Measurements from ENCODE around the gene SHISA6. TPM values are rescaled to one million over a fixed set of nuclear protein-coding genes. Genes with fewer than 3 reads are reported as not detected.

The SHISA6 gene
- polyA plus RNA-seq, 1 of the 3 experiments (the other 2 are of a cell fraction), result not detected

GRCh38 chr17:11458279-11458678 lies 217.3 kb downstream of the SHISA6 start:
- H2AFZ ChIP-seq (ENCODE audit: low read depth), result no peak overlapping the region
- no peaks in the 10 kb centered on the region for H3K9me3 ChIP-seq
- H4K20me1 ChIP-seq (ENCODE audit: insufficient read depth), result no peaks in the 10 kb centered on the region
- TF ChIP-seq MEF2A (IDR thresholded peaks at IDR 0.05; ENCODE audit: borderline replicate concordance, low read depth) (no peak), RFX5 (IDR thresholded peaks at IDR 0.05; ENCODE audit: low read length) (no peak), RCOR1 (IDR thresholded peaks at IDR 0.05; ENCODE audit: low read length) (no peak), EP300 (IDR thresholded peaks at IDR 0.05; ENCODE audit: borderline replicate concordance in 1 of 2, low read depth in 1 of 2, low read length in 1 of 2) (no peak), FOXM1 (IDR thresholded peaks at IDR 0.05; ENCODE audit: low read depth) (no peak), FOSL2 (IDR thresholded peaks at IDR 0.05; ENCODE audit: borderline replicate concordance, low read depth) (no peak), RAD21 (IDR thresholded peaks at IDR 0.05; ENCODE audit: low read length) (no peak), GABPA (IDR thresholded peaks at IDR 0.05; ENCODE audit: low read depth) (no peak), CTCF (IDR thresholded peaks at IDR 0.05) (no peak)
- TF ChIP-seq, protein P1, sequence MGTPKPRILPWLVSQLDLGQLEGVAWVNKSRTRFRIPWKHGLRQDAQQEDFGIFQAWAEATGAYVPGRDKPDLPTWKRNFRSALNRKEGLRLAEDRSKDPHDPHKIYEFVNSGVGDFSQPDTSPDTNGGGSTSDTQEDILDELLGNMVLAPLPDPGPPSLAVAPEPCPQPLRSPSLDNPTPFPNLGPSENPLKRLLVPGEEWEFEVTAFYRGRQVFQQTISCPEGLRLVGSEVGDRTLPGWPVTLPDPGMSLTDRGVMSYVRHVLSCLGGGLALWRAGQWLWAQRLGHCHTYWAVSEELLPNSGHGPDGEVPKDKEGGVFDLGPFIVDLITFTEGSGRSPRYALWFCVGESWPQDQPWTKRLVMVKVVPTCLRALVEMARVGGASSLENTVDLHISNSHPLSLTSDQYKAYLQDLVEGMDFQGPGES (IDR thresholded peaks at IDR 0.05; ENCODE audit: low read depth, low read length), result no peak
- H3K27ac ChIP-seq (ENCODE audit: low read depth in 2 of 2, low read length in 1 of 2), result no peak overlapping the region
- H3K9ac ChIP-seq, result no peak overlapping the region
- POLR2A ChIA-PET, result no interaction called here
- no peaks in the 10 kb centered on the region for H3F3A ChIP-seq (replicated peaks; ENCODE audit: insufficient read depth)
- 75% methylated on average over 4 of the region's 4 CpGs for WGBS (ENCODE audit: low lambda C conversion rate)
- CTCF ChIA-PET, result no interaction called here
- DNase-seq, result no peak
- H3K9me2 ChIP-seq, result no peaks in the 10 kb centered on the region
- H3K4me3 ChIP-seq (ENCODE audit: low read depth in 2 of 2, low read length in 1 of 2), result no peak overlapping the region
- H3K36me3 ChIP-seq (replicated peaks in 1 of 2; ENCODE audit: control insufficient read depth in 1 of 2, insufficient read depth in 2 of 2, low read length in 1 of 2), result no peaks in the 10 kb centered on the region
- H3K27me3 ChIP-seq (ENCODE audit: insufficient read depth), result no peaks in the 10 kb centered on the region
- H3K4me1 ChIP-seq (ENCODE audit: control insufficient read depth in 1 of 2, insufficient read depth in 2 of 2, low read depth in 1 of 2, low read length in 1 of 2), result no peaks in the 10 kb centered on the region
- H3K4me2 ChIP-seq, result no peak overlapping the region
- H3K79me2 ChIP-seq (ENCODE audit: insufficient read depth), result no peaks in the 10 kb centered on the region

DNA sequence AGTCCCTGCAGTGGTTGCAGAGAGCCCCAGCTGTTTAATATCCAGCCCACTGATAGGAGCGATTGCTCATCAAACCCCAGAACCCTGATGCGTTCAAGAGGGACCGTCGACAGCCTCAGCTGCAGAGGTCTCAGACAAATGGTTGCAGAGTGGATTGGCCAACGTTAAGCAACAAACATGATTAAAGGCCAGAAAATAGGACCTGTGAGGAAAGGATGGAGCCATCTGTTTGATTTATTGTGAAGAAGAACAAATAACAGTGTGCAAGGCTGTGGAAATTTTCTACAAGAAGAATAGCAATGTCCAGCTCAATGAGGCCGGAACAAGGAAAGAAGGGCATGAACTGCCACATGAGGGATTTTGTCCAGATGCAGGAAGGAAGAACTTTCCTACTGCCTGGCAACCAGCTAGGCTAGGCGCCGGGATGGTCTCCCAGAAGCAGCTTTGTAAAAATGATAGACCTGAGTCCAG lies 218.9 kb downstream of the SHISA6 start:
- H3K4me2 ChIP-seq, result no peak overlapping the region
- no peaks in the 10 kb centered on the region for H3K9me3 ChIP-seq
- no peaks in the 10 kb centered on the region for H3F3A ChIP-seq (replicated peaks; ENCODE audit: insufficient read depth)
- no peak overlapping the region for H3K9ac ChIP-seq
- ChIA-PET CTCF (interaction anchor here (0.7 kb wide), 1 partner anchor 36 kb away, joined by 3 read pairs; no protein-coding TSS in a partner anchor), POLR2A (no interaction called here)
- H3K4me1 ChIP-seq (ENCODE audit: control insufficient read depth in 1 of 2, insufficient read depth in 2 of 2, low read depth in 1 of 2, low read length in 1 of 2), result no peaks in the 10 kb centered on the region
- H4K20me1 ChIP-seq (ENCODE audit: insufficient read depth), result no peaks in the 10 kb centered on the region
- no peak overlapping the region for H3K27ac ChIP-seq (ENCODE audit: low read depth in 2 of 2, low read length in 1 of 2)
- H3K27me3 ChIP-seq (ENCODE audit: insufficient read depth), result no peaks in the 10 kb centered on the region
- no peaks in the 10 kb centered on the region for H3K36me3 ChIP-seq (replicated peaks in 1 of 2; ENCODE audit: control insufficient read depth in 1 of 2, insufficient read depth in 2 of 2, low read length in 1 of 2)
- no peaks in the 10 kb centered on the region for H3K9me2 ChIP-seq
- 30% methylated on average over 8 of the region's 8 CpGs for WGBS (ENCODE audit: low lambda C conversion rate)
- no peak overlapping the region for H3K4me3 ChIP-seq (ENCODE audit: low read depth in 2 of 2, low read length in 1 of 2)
- DNase-seq, result no peak
- H3K79me2 ChIP-seq (ENCODE audit: insufficient read depth), result no peaks in the 10 kb centered on the region
- H2AFZ ChIP-seq (ENCODE audit: low read depth), result no peak overlapping the region
- TF ChIP-seq CHD2 (IDR thresholded peaks at IDR 0.05; ENCODE audit: low read length, partially characterized antibody) (no peak), RCOR1 (IDR thresholded peaks at IDR 0.05; ENCODE audit: low read length) (no peak), GATA2 (CRISPR knock-in tag; IDR thresholded peaks at IDR 0.05) (no peak), YY1 (IDR thresholded peaks at IDR 0.05; ENCODE audit: low read depth) (no peak), ELF1 (IDR thresholded peaks at IDR 0.05) (no peak), FOXJ3 (CRISPR knock-in tag; IDR thresholded peaks at IDR 0.05) (no peak), TAF1 (IDR thresholded peaks at IDR 0.05; ENCODE audit: borderline replicate concordance, low read depth, low read length) (no peak), TCF12 (IDR thresholded peaks at IDR 0.05) (no peak), MEF2A (IDR thresholded peaks at IDR 0.05; ENCODE audit: borderline replicate concordance, low read depth) (no peak), USF1 (IDR thresholded peaks at IDR 0.05; ENCODE audit: borderline replicate concordance, low read depth) (no peak), TEAD4 (IDR thresholded peaks at IDR 0.05; ENCODE audit: borderline replicate concordance, insufficient read depth) (no peak), ZBTB33 (IDR thresholded peaks at IDR 0.05; ENCODE audit: borderline replicate concordance, low read depth) (no peak), RAD21 (IDR thresholded peaks at IDR 0.05; ENCODE audit: low read length) (no peak)
- TF ChIP-seq, protein P2, sequence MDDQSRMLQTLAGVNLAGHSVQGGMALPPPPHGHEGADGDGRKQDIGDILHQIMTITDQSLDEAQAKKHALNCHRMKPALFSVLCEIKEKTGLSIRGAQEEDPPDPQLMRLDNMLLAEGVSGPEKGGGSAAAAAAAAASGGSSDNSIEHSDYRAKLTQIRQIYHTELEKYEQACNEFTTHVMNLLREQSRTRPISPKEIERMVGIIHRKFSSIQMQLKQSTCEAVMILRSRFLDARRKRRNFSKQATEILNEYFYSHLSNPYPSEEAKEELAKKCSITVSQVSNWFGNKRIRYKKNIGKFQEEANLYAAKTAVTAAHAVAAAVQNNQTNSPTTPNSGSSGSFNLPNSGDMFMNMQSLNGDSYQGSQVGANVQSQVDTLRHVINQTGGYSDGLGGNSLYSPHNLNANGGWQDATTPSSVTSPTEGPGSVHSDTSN (IDR thresholded peaks at IDR 0.05), result no peak
- TF ChIP-seq, protein P1 (IDR thresholded peaks at IDR 0.05; ENCODE audit: low read depth, low read length), result no peak

Measured in SK-N-SH (cell line).